OCI-LY1 (cell line): Measurements from ENCODE around the gene GPBAR1.

ENCODE experiments used
- H2AFZ ChIP-seq: fragments of 200-600 bp; sonication (generic), shearing (Covaris generic); 2 replicates; pipeline ENCODE4 v1.6.0; 2014; ENCODE audit warnings: antibody characterized with exemption, mild to moderate bottlenecking, low read length
- H3F3A ChIP-seq: fragments of 200-600 bp; sonication (generic), shearing (Covaris generic); 2 replicates; pipeline ENCODE4 v1.6.0; 2014; ENCODE audit warnings: mild to moderate bottlenecking, antibody characterized with exemption, low read length, moderate library complexity; ENCODE audit not compliant: insufficient read depth
- H3K27ac ChIP-seq: fragments of 200-600 bp; sonication (generic); 2 replicates; pipeline ENCODE4 v1.5.1; 2014; ENCODE audit warnings: low read length, mixed run types, mild to moderate bottlenecking, low read depth; ENCODE audit not compliant: poor library complexity, severe bottlenecking
- H3K27me3 ChIP-seq: fragments of 200-600 bp; sonication (generic); 2 replicates; pipeline ENCODE4 v1.6.0; 2014; ENCODE audit warnings: antibody characterized with exemption, mild to moderate bottlenecking, low read length, moderate library complexity; ENCODE audit not compliant: insufficient read depth
- H3K36me3 ChIP-seq: fragments of 200-600 bp; sonication (generic); 2 replicates; pipeline ENCODE4 v1.6.1; 2014; ENCODE audit warnings: mild to moderate bottlenecking, antibody characterized with exemption, low read length, moderate library complexity, mixed read lengths; ENCODE audit not compliant: insufficient read depth
- H3K4me1 ChIP-seq: fragments of 200-600 bp; sonication (generic); 2 replicates; pipeline ENCODE4 v1.5.1; 2014; ENCODE audit warnings: mild to moderate bottlenecking, low read length, moderate library complexity; ENCODE audit not compliant: insufficient read depth, severe bottlenecking
- H3K4me2 ChIP-seq: fragments of 200-600 bp; sonication (generic), shearing (Covaris generic); 2 replicates; pipeline ENCODE4 v1.6.1; 2014; ENCODE audit warnings: low read length
- H3K4me3 ChIP-seq: fragments of 200-600 bp; sonication (generic); 2 replicates; pipeline ENCODE4 v1.5.1; 2014; ENCODE audit warnings: low read length, low read depth, mild to moderate bottlenecking, mixed read lengths; ENCODE audit not compliant: poor library complexity, severe bottlenecking
- H3K79me2 ChIP-seq: fragments of 200-600 bp; shearing (Covaris generic); 2 replicates; pipeline ENCODE4 v1.6.1; 2016; ENCODE audit warnings: mixed run types, low read length, mixed read lengths; ENCODE audit not compliant: insufficient read depth
- H3K9ac ChIP-seq: fragments of 200-600 bp; sonication (generic), shearing (Covaris generic); 2 replicates; pipeline ENCODE4 v1.6.1; 2014; ENCODE audit warnings: mild to moderate bottlenecking, low read length, mixed read lengths
- H3K9me2 ChIP-seq: fragments of 200-600 bp; sonication (generic), shearing (Covaris generic); 2 replicates; pipeline ENCODE4 v1.6.1; 2014; ENCODE audit warnings: low read depth, mild to moderate bottlenecking, low read length, mixed read lengths
- H3K9me3 ChIP-seq: fragments of 200-600 bp; shearing (Covaris generic); 2 replicates; pipeline ENCODE4 v1.6.1; 2014; ENCODE audit warnings: low read length, mixed read lengths
- H4K20me1 ChIP-seq: fragments of 200-600 bp; sonication (generic), shearing (Covaris generic); 2 replicates; pipeline ENCODE4 v1.6.0; 2016; ENCODE audit warnings: mild to moderate bottlenecking, low read length; ENCODE audit not compliant: insufficient read depth
- CTCF ChIP-seq: fragments of 200-600 bp; sonication (generic), shearing (Covaris generic); IDR thresholded peaks from 2 replicates; pipeline ENCODE4 v1.5.1; 2017; ENCODE audit warnings: mild to moderate bottlenecking, antibody characterized with exemption, low read length, moderate library complexity, mixed read lengths
- EZH2 ChIP-seq: fragments of 200-600 bp; sonication (generic), shearing (Covaris generic); IDR thresholded peaks from 2 replicates; pipeline ENCODE4 v1.8.0; 2017; ENCODE audit warnings: borderline replicate concordance, mixed run types, mild to moderate bottlenecking, antibody characterized with exemption, low read length, moderate library complexity, mixed read lengths

Gene GPBAR1

GRCh38 chr2:218274586-218274985 is 13.8 kb downstream of the GPBAR1 start:
- no peak overlapping the region for H3K4me2 ChIP-seq
- 0 out of 2 replicates have a peak, but pooled peaks cover 2% of the 10 kb centered on the region for H3K79me2 ChIP-seq
- no peaks in the 10 kb centered on the region for H3K9me3 ChIP-seq
- H3K4me1 ChIP-seq: peaks cover 23% of the 10 kb centered on the region
- no peak overlapping the region for H2AFZ ChIP-seq
- TF ChIP-seq CTCF: no peak
- TF ChIP-seq EZH2: no peak
- peaks cover 28% of the 10 kb centered on the region; the same call in 1 of the 2 replicates for H3K36me3 ChIP-seq
- no peak overlapping the region for H3K4me3 ChIP-seq
- no peaks in the 10 kb centered on the region for H3K27me3 ChIP-seq
- H3K27ac ChIP-seq: no peak overlapping the region
- H4K20me1 ChIP-seq: no peaks in the 10 kb centered on the region
- no peak overlapping the region for H3K9ac ChIP-seq
- H3K9me2 ChIP-seq: no peaks in the 10 kb centered on the region
- H3F3A ChIP-seq: no peaks in the 10 kb centered on the region

GRCh38 chr2:218275371-218276072 is 14.7 kb downstream of the GPBAR1 start:
- H3K36me3 ChIP-seq: peaks cover 28% of the 10 kb centered on the region; the same call in 1 of the 2 replicates
- H3K27ac ChIP-seq: no peak overlapping the region
- H2AFZ ChIP-seq: no peak overlapping the region
- H3K9me3 ChIP-seq: no peaks in the 10 kb centered on the region
- no peak overlapping the region for H3K9ac ChIP-seq
- H3K79me2 ChIP-seq: 0 out of 2 replicates have a peak, but pooled peaks cover 2% of the 10 kb centered on the region
- no peak overlapping the region for H3K4me2 ChIP-seq
- no peak overlapping the region for H3K4me3 ChIP-seq
- TF ChIP-seq CTCF: no peak
- no peak for TF ChIP-seq EZH2
- no peaks in the 10 kb centered on the region for H3K9me2 ChIP-seq
- H3F3A ChIP-seq: no peaks in the 10 kb centered on the region
- no peaks in the 10 kb centered on the region for H3K27me3 ChIP-seq
- no peaks in the 10 kb centered on the region for H4K20me1 ChIP-seq
- H3K4me1 ChIP-seq: peaks cover 23% of the 10 kb centered on the region

- no peaks in the 10 kb centered on the region for H3K9me3 ChIP-seq
- H2AFZ ChIP-seq: no peak overlapping the region
- no peaks in the 10 kb centered on the region for H3K9me2 ChIP-seq
- H3K79me2 ChIP-seq: no peaks in the 10 kb centered on the region
- H3K4me1 ChIP-seq: peaks cover 9% of the 10 kb centered on the region
- H3K4me3 ChIP-seq: no peak overlapping the region
- H3K27me3 ChIP-seq: no peaks in the 10 kb centered on the region
- H3K9ac ChIP-seq: no peak overlapping the region
- no peaks in the 10 kb centered on the region for H3F3A ChIP-seq
- peaks cover 28% of the 10 kb centered on the region; the same call in 1 of the 2 replicates for H3K36me3 ChIP-seq
- TF ChIP-seq EZH2 (no peak), CTCF (no peak; the same call in 1 of the 2 replicates)
- H4K20me1 ChIP-seq: no peaks in the 10 kb centered on the region
- no peak overlapping the region for H3K27ac ChIP-seq
- no peak overlapping the region for H3K4me2 ChIP-seq
Measured at GRCh38 chr2:218276986-218277755, 16.4 kb downstream of the GPBAR1 start.
